SU-DHL-6 (cell line): ENCODE results near the gene BEST3.
"Not testable (repeated sequence)": the region's sequence is repeated elsewhere in the genome, so short reads cannot be mapped to it uniquely, and the experiment has no call there.

Source experiments
- H2AFZ ChIP-seq: fragments of 200-600 bp; sonication (generic); 2 replicates; pipeline ENCODE4 v1.6.1; 2014; ENCODE audit warnings: low read depth, mild to moderate bottlenecking, moderate library complexity, mixed read lengths, antibody characterized with exemption, low read length; ENCODE audit not compliant: severe bottlenecking
- H3F3A ChIP-seq: fragments of 200-600 bp; shearing (Covaris generic); 2 replicates; pipeline ENCODE4 v1.6.0; 2016; ENCODE audit warnings: antibody characterized with exemption, mild to moderate bottlenecking; ENCODE audit not compliant: insufficient read depth
- H3K27ac ChIP-seq: fragments of 200-600 bp; sonication (generic); 2 replicates; pipeline ENCODE4 v1.5.1; 2016; ENCODE audit warnings: low read depth, mild to moderate bottlenecking, low read length, moderate library complexity, mixed read lengths
- H3K27me3 ChIP-seq: fragments of 200-600 bp; sonication (generic), shearing (Covaris generic); 2 replicates; pipeline ENCODE4 v1.6.0; 2014; ENCODE audit warnings: mild to moderate bottlenecking, low read length
- H3K36me3 ChIP-seq: fragments of 200-600 bp; sonication (generic); 2 replicates; pipeline ENCODE4 v1.6.1; 2014; ENCODE audit warnings: mild to moderate bottlenecking, low read length, mixed read lengths
- H3K4me2 ChIP-seq: fragments of 300-600, 200-600 bp; shearing (Covaris generic), sonication (generic); 2 replicates; pipeline ENCODE4 v1.6.0; 2014; ENCODE audit warnings: low read length, low read depth, mild to moderate bottlenecking; ENCODE audit not compliant: poor library complexity, severe bottlenecking
- H3K4me3 ChIP-seq: fragments of 200-600 bp; sonication (generic); 2 replicates; pipeline ENCODE4 v1.5.1; 2014; ENCODE audit warnings: antibody characterized with exemption, low read length, mild to moderate bottlenecking, mixed read lengths; ENCODE audit not compliant: insufficient read depth, poor library complexity, severe bottlenecking
- H3K79me2 ChIP-seq: fragments of 200-600 bp; sonication (generic); 2 replicates; pipeline ENCODE4 v1.6.1; 2014; ENCODE audit warnings: mild to moderate bottlenecking, low read length, moderate library complexity; ENCODE audit not compliant: insufficient read depth
- H3K9ac ChIP-seq: fragments of 200-600 bp; sonication (generic); 2 replicates; pipeline ENCODE4 v1.7.0; 2014; ENCODE audit warnings: mild to moderate bottlenecking, low read length
- H3K9me2 ChIP-seq: fragments of 200-600 bp; sonication (generic); replicated peaks from 2 replicates; pipeline ENCODE4 v1.6.1; 2014; ENCODE audit warnings: low read length; ENCODE audit not compliant: insufficient read depth
- H3K9me3 ChIP-seq: fragments of 200-600 bp; sonication (generic); 2 replicates; pipeline ENCODE4 v1.6.1; 2014; ENCODE audit warnings: low read length, mixed read lengths; ENCODE audit not compliant: insufficient read depth
- H4K20me1 ChIP-seq: fragments of 200-600 bp; sonication (generic); 2 replicates; pipeline ENCODE4 v1.6.1; 2014; ENCODE audit warnings: low read depth, mild to moderate bottlenecking, antibody characterized with exemption, low read length, moderate library complexity, mixed read lengths
- CTCF ChIP-seq: fragments of 200-600 bp; sonication (generic); IDR thresholded peaks from one replicate; pipeline ENCODE4 v1.5.1; 2017; ENCODE audit warnings: antibody characterized with exemption, mild to moderate bottlenecking, low read length, moderate library complexity; ENCODE audit not compliant: insufficient read depth, poor library complexity, severe bottlenecking
- EZH2phosphoT487 ChIP-seq: fragments of 200-600 bp; sonication (generic), shearing (Covaris generic); conservative IDR thresholded peaks from 2 replicates; pipeline ENCODE4 v1.6.1; 2018; ENCODE audit warnings: mild to moderate bottlenecking, antibody characterized with exemption, low read length, moderate library complexity, mixed read lengths

Gene BEST3

GRCh38 chr12:69666798-69667197 lies 32.3 kb downstream of the BEST3 start:
- no peak overlapping the region for H3K9ac ChIP-seq
- no peaks in the 10 kb centered on the region for H3K79me2 ChIP-seq
- no peaks in the 10 kb centered on the region for H3K36me3 ChIP-seq
- no peak overlapping the region for H3K4me2 ChIP-seq
- TF ChIP-seq CTCF: no peak
- TF ChIP-seq EZH2phosphoT487: no peak
- no peaks in the 10 kb centered on the region for H3K27me3 ChIP-seq
- H3F3A ChIP-seq: no peaks in the 10 kb centered on the region
- no peaks in the 10 kb centered on the region for H3K9me3 ChIP-seq
- H3K4me3 ChIP-seq: no peak overlapping the region
- no peaks in the 10 kb centered on the region for H4K20me1 ChIP-seq
- H3K9me2 ChIP-seq: no peaks in the 10 kb centered on the region
- no peak overlapping the region for H3K27ac ChIP-seq
- H2AFZ ChIP-seq: no peak overlapping the region

- not testable (repeated sequence) for H3F3A ChIP-seq, H2AFZ ChIP-seq, H3K4me3 ChIP-seq, H3K9me3 ChIP-seq, H3K27ac ChIP-seq, H4K20me1 ChIP-seq, H3K79me2 ChIP-seq, H3K9me2 ChIP-seq, H3K27me3 ChIP-seq, H3K36me3 ChIP-seq, H3K4me2 ChIP-seq, H3K9ac ChIP-seq
Observed at GRCh38 chr12:69664930-69665377, 34.1 kb downstream of the BEST3 start.

GRCh38 chr12:69663726-69664125 lies 35.4 kb downstream of the BEST3 start:
- H4K20me1 ChIP-seq: no peaks in the 10 kb centered on the region
- H3K27ac ChIP-seq: no peak overlapping the region
- H3K9me3 ChIP-seq: no peaks in the 10 kb centered on the region
- no peaks in the 10 kb centered on the region for H3K9me2 ChIP-seq
- no peaks in the 10 kb centered on the region for H3K27me3 ChIP-seq
- no peaks in the 10 kb centered on the region for H3K36me3 ChIP-seq
- no peaks in the 10 kb centered on the region for H3F3A ChIP-seq
- H2AFZ ChIP-seq: no peak overlapping the region
- H3K79me2 ChIP-seq: no peaks in the 10 kb centered on the region
- H3K4me3 ChIP-seq: no peak overlapping the region
- TF ChIP-seq EZH2phosphoT487 (no peak), CTCF (no peak)
- no peak overlapping the region for H3K4me2 ChIP-seq
- H3K9ac ChIP-seq: no peak overlapping the region

GRCh38 chr12:69662764-69663163 lies 36.3 kb downstream of the BEST3 start:
- Histone ChIP-seq H3K27me3 (no peaks in the 10 kb centered on the region), H3K36me3 (no peaks in the 10 kb centered on the region), H3K9me3 (no peaks in the 10 kb centered on the region), H3K9me2 (no peaks in the 10 kb centered on the region), H3K4me2 (no peak overlapping the region), H3K4me3 (no peak overlapping the region), H4K20me1 (no peaks in the 10 kb centered on the region), H3K27ac (no peak overlapping the region), H3F3A (no peaks in the 10 kb centered on the region), H3K79me2 (no peaks in the 10 kb centered on the region), H3K9ac (no peak overlapping the region), H2AFZ (no peak overlapping the region)
- no peak for TF ChIP-seq EZH2phosphoT487
- no peak for TF ChIP-seq CTCF
